GM19025 (cell line): ENCODE measurements around the gene RRN3.
"Not testable (repeated sequence)": the region's sequence is repeated elsewhere in the genome, so short reads cannot be mapped to it uniquely, and the experiment has no call there.

Experiments used
- ATAC-seq: cut with Tn5 transposase; IDR thresholded peaks from one replicate; pipeline ENCODE4 v1.9.1; 2021; ENCODE audit warnings: mild to moderate bottlenecking, low read depth, moderate library complexity; ENCODE audit not compliant: unreplicated experiment

The RRN3 gene

DNA sequence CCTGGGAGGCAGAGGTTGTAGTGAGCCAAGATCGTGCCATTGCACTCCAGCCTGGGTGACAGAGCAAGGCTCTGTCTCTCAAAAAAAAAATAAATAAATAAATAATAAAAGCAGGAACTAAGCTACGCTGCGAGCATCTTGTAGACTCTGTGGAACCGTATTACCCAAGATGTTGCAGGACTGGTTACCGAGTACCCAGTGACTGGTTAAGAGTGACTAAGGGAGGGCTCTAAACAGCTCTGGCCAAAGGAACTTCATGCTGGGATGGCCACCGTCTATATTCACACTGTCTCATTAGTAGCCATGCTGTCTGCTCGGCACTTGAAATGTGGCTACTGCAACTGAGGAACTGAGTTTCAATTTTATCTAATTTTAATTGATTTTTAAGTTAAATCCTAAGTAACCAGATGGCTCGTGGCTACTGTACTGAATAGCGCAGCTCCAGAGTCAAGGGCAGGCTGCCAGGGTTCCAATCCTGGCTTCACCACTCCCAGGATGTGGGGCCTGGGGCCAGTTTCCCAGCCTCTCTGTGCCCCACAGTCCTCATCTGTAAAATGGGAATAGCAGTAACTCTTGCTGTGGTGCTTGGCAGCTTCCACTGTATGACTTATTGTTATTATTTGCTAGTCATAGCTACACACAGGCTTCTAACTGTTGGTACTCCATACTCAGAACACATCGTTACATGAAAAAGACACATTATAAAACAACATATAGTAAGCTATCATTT is 41.2 kb downstream of the RRN3 start:
- ATAC-seq, result no peak

DNA sequence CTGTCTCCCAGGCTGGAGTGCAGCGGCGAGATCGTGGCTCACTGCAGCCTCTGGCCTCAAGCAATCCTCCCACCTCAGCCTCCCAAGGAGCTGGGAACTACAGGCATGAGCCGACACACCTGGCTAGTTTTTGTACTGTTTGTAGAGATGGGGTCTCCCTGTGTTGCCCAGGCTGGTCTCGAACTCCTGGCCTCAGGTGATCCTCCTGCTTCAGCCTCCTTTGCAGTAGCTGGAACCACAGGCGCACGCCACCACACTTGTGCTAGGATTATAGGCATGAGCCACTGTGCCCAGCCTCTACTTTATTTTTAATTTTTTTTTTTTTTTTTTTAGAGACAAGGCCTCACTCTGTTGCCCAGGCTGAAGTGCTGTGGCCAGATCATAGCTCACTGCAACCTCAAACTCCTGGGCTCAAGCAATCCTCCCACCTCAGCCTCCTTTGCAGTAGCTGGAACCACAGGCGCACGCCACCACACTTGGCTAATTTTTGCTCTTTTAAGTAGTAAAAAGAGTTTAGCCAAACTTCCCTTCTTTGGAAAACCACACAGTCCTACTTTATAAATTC is 42.6 kb downstream of the RRN3 start:
- ATAC-seq, result no peak

GRCh38 chr16:15050440-15050839 is 43.6 kb downstream of the RRN3 start:
- not testable (repeated sequence) for ATAC-seq

- no peak for ATAC-seq
Measured at GRCh38 chr16:15049581-15050180, 44.4 kb downstream of the RRN3 start.

- ATAC-seq, result no peak
Measured at GRCh38 chr16:15046692-15047376, 47.2 kb downstream of the RRN3 start.

GRCh38 chr16:15045270-15045669 is 48.8 kb downstream of the RRN3 start:
- ATAC-seq, result not testable (repeated sequence)

DNA sequence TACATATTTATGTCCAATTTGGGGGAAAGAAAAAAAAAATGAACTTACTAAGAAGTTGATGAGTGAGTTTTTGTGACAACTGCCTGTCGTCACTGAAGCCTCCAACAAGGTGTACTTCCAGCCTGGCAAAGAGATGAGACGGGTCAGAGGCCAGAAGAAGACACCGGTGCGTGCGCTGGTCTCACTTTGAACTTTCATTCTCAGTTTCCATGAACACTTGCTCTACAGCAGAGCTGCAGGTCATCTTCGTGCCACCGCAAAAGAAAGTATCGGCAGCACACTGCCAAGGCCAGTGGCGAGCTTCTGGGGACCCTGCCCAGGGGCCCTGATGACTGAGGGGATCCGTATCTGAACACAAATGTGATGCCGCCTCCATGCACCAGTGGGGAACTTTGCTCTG is 49.8 kb downstream of the RRN3 start:
- ATAC-seq, result no peak

- no peak for ATAC-seq
Measured at GRCh38 chr16:15043344-15043743, 50.7 kb downstream of the RRN3 start.

DNA sequence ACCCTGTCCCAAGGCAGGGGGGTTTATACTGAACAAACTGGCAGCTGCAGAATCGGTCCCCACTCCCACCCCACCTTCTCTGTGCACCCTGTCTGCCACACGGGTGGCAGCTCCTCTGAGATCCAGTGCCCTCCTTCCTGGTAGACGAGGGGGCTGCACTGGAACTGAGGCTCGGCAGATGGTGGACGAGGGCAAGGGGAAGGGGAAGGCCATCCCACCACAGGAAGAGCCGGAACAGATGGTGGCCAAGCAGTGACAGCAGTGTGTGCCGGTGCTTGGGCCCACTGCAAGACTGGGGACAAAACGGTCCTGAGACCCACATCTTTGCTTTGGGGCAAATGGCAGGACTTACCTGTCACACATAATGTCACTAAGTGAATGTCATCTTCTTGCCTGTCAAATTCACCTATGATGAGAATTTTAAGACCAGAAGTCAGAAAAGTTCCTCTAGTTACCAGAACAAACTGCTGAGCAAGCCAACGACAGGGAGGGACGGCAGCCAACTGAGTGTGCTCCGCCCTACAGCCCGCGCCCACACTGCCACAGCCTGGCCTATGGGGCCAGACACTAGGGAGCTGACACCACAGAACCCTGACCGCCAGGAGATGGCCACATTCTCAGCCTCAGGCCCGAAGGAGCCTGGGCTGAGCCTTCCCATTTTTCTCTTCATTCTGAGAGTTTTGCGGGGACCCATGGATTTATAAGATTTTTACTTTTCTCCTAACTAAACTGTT is 52.6 kb downstream of the RRN3 start:
- ATAC-seq, result no peak

DNA sequence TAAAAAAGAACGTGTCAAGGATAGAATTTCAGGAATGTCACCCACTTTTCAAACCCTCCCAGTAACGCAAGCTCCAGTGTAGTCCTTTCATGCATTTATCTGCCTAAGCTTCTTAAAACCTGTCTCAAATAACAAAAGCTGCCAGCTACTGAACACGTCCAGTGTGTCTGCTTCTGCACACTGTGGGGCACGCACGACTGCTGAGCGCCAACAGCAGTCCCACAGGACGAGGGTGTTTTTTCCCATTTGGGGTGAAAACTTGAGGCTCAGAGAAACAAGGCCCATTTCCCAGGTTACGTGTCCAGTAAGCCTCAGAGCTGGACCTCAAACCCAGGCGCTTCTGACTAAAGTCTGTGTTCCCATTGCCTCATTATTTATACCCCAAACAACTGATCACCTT is 55.4 kb downstream of the RRN3 start:
- ATAC-seq, result no peak

GRCh38 chr16:15037745-15038144 is 56.3 kb downstream of the RRN3 start:
- ATAC-seq, result no peak

GRCh38 chr16:15037003-15037402 is 57.1 kb downstream of the RRN3 start:
- no peak for ATAC-seq

GRCh38 chr16:15035163-15035729 is 58.8 kb downstream of the RRN3 start:
- no peak for ATAC-seq

GRCh38 chr16:15034266-15035162 is 59.6 kb downstream of the RRN3 start:
- ATAC-seq, result no peak

- no peak for ATAC-seq
Measured at GRCh38 chr16:15033309-15033707, 60.8 kb downstream of the RRN3 start.

GRCh38 chr16:15032547-15033308 is 61.3 kb downstream of the RRN3 start:
- ATAC-seq, result no peak

GRCh38 chr16:15031586-15031985 is 62.5 kb downstream of the RRN3 start:
- ATAC-seq, result no peak

- ATAC-seq, result no peak
Measured at GRCh38 chr16:15031179-15031578, 62.9 kb downstream of the RRN3 start.

DNA sequence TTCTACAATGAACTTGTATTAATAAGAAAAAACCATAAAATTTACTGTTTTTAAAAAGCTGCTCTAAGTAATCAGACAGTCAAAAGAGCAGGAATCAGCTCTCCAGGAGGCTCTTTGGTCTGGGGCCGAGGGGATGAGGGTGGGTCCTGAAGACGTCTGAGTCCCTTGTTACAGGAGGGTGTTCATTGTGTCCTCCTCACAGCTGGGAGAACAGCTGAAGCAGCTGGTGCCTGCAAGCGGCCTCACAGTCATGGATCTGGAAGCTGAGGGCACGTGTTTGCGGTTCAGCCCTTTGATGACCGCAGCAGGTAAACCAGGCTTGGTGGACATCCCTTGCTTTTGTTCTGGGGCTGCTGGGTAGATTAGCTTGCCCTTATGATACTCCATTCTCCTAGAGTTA is 64.3 kb downstream of the RRN3 start:
- ATAC-seq, result not testable (repeated sequence)
